H1 (cell line): ENCODE measurements around the gene CTNNBL1. TPM values are rescaled to one million over a fixed set of nuclear protein-coding genes. Genes with fewer than 3 reads are reported as not detected.

Source experiments
- CTCF ChIA-PET: fragments of 300-600 bp; sonication (Branson Sonifier 250); formaldehyde crosslinking; loops from one replicate; lab custom pipeline; 2021; ENCODE audit not compliant: partially characterized antibody; lab: Charles Lee
- POLR2A ChIA-PET: fragments of 300-600 bp; sonication (Branson Sonifier 250); formaldehyde crosslinking; loops from one replicate; lab custom pipeline; 2021; ENCODE audit warnings: inconsistent platforms; ENCODE audit not compliant: partially characterized antibody; lab: Charles Lee
- DNase-seq, 2 experiments: peaks; one replicate each; pipeline versions ENCODE4 v3.0.0 to v3.0.0-alpha.2; 2010 to 2022; ENCODE audit warnings: low spot score in 2 of 2, low read depth in 1 of 2, mixed read lengths in 1 of 2
- FAIRE-seq: peaks from 2 replicates; lab custom pipeline; 2011; peaks lifted over from hg19 to GRCh38; lab: Jason Lieb, UNC
- H2AFZ ChIP-seq: 2 replicates; pipeline ENCODE4 v1.8.1; 2012; ENCODE audit warnings: low read length, inconsistent platforms
- H2AK5ac ChIP-seq: 2 replicates; pipeline ENCODE4 v1.6.1; 2013; ENCODE audit warnings: low read depth, low read length
- H2BK120ac ChIP-seq: replicated peaks from 2 replicates; pipeline ENCODE3; 2013; ENCODE audit warnings: low read depth, low read length, inconsistent platforms
- H2BK12ac ChIP-seq: 2 replicates; pipeline ENCODE4 v1.6.1; 2013; ENCODE audit warnings: low read depth, low read length
- H2BK15ac ChIP-seq: 2 replicates; pipeline ENCODE4 v1.6.1; 2013; ENCODE audit warnings: low read length
- H2BK20ac ChIP-seq: 2 replicates; pipeline ENCODE4 v1.6.1; 2013; ENCODE audit warnings: low read length
- H2BK5ac ChIP-seq: 2 replicates; pipeline ENCODE4 v1.6.1; 2013; ENCODE audit warnings: low read depth, low read length
- H3K14ac ChIP-seq: 2 replicates; pipeline ENCODE4 v1.6.1; 2013; ENCODE audit warnings: inconsistent platforms; ENCODE audit not compliant: insufficient read length
- H3K18ac ChIP-seq: 2 replicates; pipeline ENCODE4 v1.6.1; 2013; ENCODE audit warnings: low read length; ENCODE audit errors: extremely low read depth
- H3K23ac ChIP-seq: 2 replicates; pipeline ENCODE4 v1.6.1; 2013; ENCODE audit warnings: inconsistent platforms; ENCODE audit not compliant: insufficient read length
- H3K23me2 ChIP-seq: 2 replicates; pipeline ENCODE4 v1.6.1; 2013; ENCODE audit warnings: low read depth, low read length
- H3K27ac ChIP-seq: 2 replicates; pipeline ENCODE4 v1.6.1; 2011; ENCODE audit warnings: low read depth, low read length, inconsistent platforms
- H3K27me3 ChIP-seq, 4 experiments: replicated peaks in 1 of 4; 1 replicate in 1 of 4; 2 replicates in 3 of 4; pipeline versions ENCODE4 v1.6.1 to v1.8.1; 2011 to 2013; ENCODE audit warnings: low read length in 3 of 4, mild to moderate bottlenecking in 3 of 4, inconsistent platforms in 2 of 4, mixed read lengths in 2 of 4, moderate library complexity in 1 of 4; ENCODE audit not compliant: control insufficient read depth in 3 of 4, insufficient read depth in 3 of 4; ENCODE audit errors: extremely low read depth in 1 of 4
- H3K36me3 ChIP-seq, 4 experiments: 2 replicates each; pipeline versions ENCODE4 v1.6.1 to v1.8.1; 2011 to 2013; ENCODE audit warnings: mild to moderate bottlenecking in 4 of 4, low read length in 3 of 4, moderate library complexity in 2 of 4, control low read depth in 1 of 4, inconsistent platforms in 1 of 4; ENCODE audit not compliant: insufficient read depth in 4 of 4, control insufficient read depth in 2 of 4
- H3K4ac ChIP-seq: replicated peaks from 2 replicates; pipeline ENCODE3; 2013; ENCODE audit warnings: low read length, low read depth, mixed read lengths, inconsistent platforms; ENCODE audit not compliant: insufficient read length
- H3K4me1 ChIP-seq, 4 experiments: replicated peaks in 1 of 4; 1 replicate in 1 of 4; 2 replicates in 3 of 4; pipeline versions ENCODE4 v1.6.1 to v1.8.1; 2011 to 2013; ENCODE audit warnings: low read length in 3 of 4, inconsistent platforms in 2 of 4, mixed read lengths in 1 of 4; ENCODE audit not compliant: insufficient read depth in 4 of 4, control insufficient read depth in 3 of 4
- H3K4me2 ChIP-seq, 2 experiments: 2 replicates each; pipeline versions ENCODE4 v1.6.1 to v1.8.1; 2011 to 2013; ENCODE audit warnings: low read depth in 2 of 2, low read length in 2 of 2, control low read depth in 1 of 2, inconsistent platforms in 1 of 2, mild to moderate bottlenecking in 1 of 2; ENCODE audit not compliant: insufficient read depth in 1 of 2
- H3K4me3 ChIP-seq, 4 experiments: fragments of 200-600, 300-600 bp in 1 of 4; sonication (generic), shearing (Covaris generic), sonication (Bioruptor Twin) in 1 of 4; 2 replicates each; pipeline versions ENCODE4 v1.5.1 to v1.8.1; 2011 to 2016; ENCODE audit warnings: low read length in 4 of 4, low read depth in 3 of 4, control low read depth in 2 of 4, inconsistent platforms in 2 of 4, mild to moderate bottlenecking in 2 of 4, mixed read lengths in 1 of 4, moderate library complexity in 1 of 4; ENCODE audit not compliant: insufficient read depth in 2 of 4; ENCODE audit errors: extremely low read depth in 1 of 4
- H3K56ac ChIP-seq: replicated peaks from 2 replicates; pipeline ENCODE3; 2013; ENCODE audit warnings: low read depth, mild to moderate bottlenecking, mixed read lengths, low read length, inconsistent platforms; ENCODE audit not compliant: insufficient read length
- H3K79me1 ChIP-seq: 2 replicates; pipeline ENCODE4 v1.6.1; 2013; ENCODE audit warnings: low read depth, low read length, control low read depth
- H3K79me2 ChIP-seq, 2 experiments: 2 replicates each; pipeline versions ENCODE4 v1.6.1 to v1.8.1; 2012 to 2013; ENCODE audit warnings: low read length in 2 of 2, mild to moderate bottlenecking in 2 of 2, inconsistent platforms in 1 of 2; ENCODE audit not compliant: insufficient read depth in 2 of 2, control insufficient read depth in 1 of 2
- H3K9ac ChIP-seq, 4 experiments: replicated peaks in 1 of 4; 1 replicate in 1 of 4; 2 replicates in 3 of 4; pipeline versions ENCODE4 v1.6.1 to v1.8.1; 2011 to 2013; ENCODE audit warnings: low read depth in 3 of 4, low read length in 3 of 4, control low read depth in 2 of 4, mild to moderate bottlenecking in 2 of 4, moderate library complexity in 2 of 4, inconsistent platforms in 1 of 4; ENCODE audit errors: extremely low read depth in 1 of 4
- H3K9me3 ChIP-seq, 2 experiments: 2 replicates each; pipeline versions ENCODE4 v1.6.1 to v1.8.1; 2012 to 2013; ENCODE audit warnings: mild to moderate bottlenecking in 2 of 2, moderate library complexity in 2 of 2, control low read depth in 1 of 2, inconsistent platforms in 1 of 2, low read depth in 1 of 2, low read length in 1 of 2, mixed read lengths in 1 of 2; ENCODE audit not compliant: insufficient read depth in 2 of 2
- H4K20me1 ChIP-seq, 2 experiments: replicated peaks in 1 of 2; 2 replicates each; pipeline versions ENCODE3 to v1.8.1; 2011 to 2013; ENCODE audit warnings: inconsistent platforms in 2 of 2, low read length in 2 of 2, mild to moderate bottlenecking in 1 of 2; ENCODE audit not compliant: insufficient read depth in 2 of 2, control insufficient read depth in 1 of 2
- H4K5ac ChIP-seq: 2 replicates; pipeline ENCODE4 v1.6.1; 2013; ENCODE audit warnings: low read length, low read depth, mixed read lengths, inconsistent platforms; ENCODE audit not compliant: insufficient read length
- H4K8ac ChIP-seq: 2 replicates; pipeline ENCODE4 v1.8.0; 2013; ENCODE audit warnings: mild to moderate bottlenecking, moderate library complexity, low read length, inconsistent platforms; ENCODE audit not compliant: insufficient read depth; ENCODE audit errors: extremely low read depth
- H4K91ac ChIP-seq: replicated peaks from 2 replicates; pipeline ENCODE3; 2013; ENCODE audit warnings: low read length, mixed read lengths, inconsistent platforms; ENCODE audit not compliant: insufficient read length
- ASH2L ChIP-seq: fragments of 200-600, 300-600 bp; sonication (generic); IDR thresholded peaks from one replicate; pipeline ENCODE4 v1.7.1; 2017; ENCODE audit warnings: low read length
- BRCA1 ChIP-seq: IDR thresholded peaks from 2 replicates; pipeline ENCODE4 v1.6.1; 2012; ENCODE audit warnings: low read depth, low read length, improper control_type of control experiment
- CBX5 ChIP-seq: fragments of 300-800, 300-1000 bp; sonication (generic); IDR thresholded peaks from 2 replicates; pipeline ENCODE4 v1.7.1; 2016; ENCODE audit warnings: antibody characterized with exemption, low read length, low read depth
- CHD2 ChIP-seq: IDR thresholded peaks from 2 replicates; pipeline ENCODE4 v1.6.1; 2012; ENCODE audit warnings: low read length, improper control_type of control experiment
- EGR1 ChIP-seq: IDR thresholded peaks from 2 replicates; pipeline ENCODE4 v1.6.1; 2011; ENCODE audit warnings: low read depth, low read length, borderline replicate concordance
- EZH2 ChIP-seq: fragments of 200-600 bp; sonication (generic); IDR thresholded peaks from 2 replicates; pipeline ENCODE4 v1.7.1; 2012; ENCODE audit warnings: low read depth, mild to moderate bottlenecking, moderate library complexity, low read length, inconsistent platforms; ENCODE audit not compliant: severe bottlenecking
- FOSL1 ChIP-seq: IDR thresholded peaks from 2 replicates; pipeline ENCODE4 v1.6.1; 2011; ENCODE audit warnings: mild to moderate bottlenecking, low read depth, low read length, moderate library complexity; ENCODE audit not compliant: insufficient read depth
- NANOG ChIP-seq: IDR thresholded peaks from 2 replicates; pipeline ENCODE4 v1.6.1; 2011; ENCODE audit warnings: low read length, low read depth, mild to moderate bottlenecking, inconsistent platforms; ENCODE audit not compliant: insufficient read depth, poor library complexity, severe bottlenecking
- POLR2AphosphoS5 ChIP-seq: IDR thresholded peaks from 2 replicates; pipeline ENCODE4 v1.6.1; 2011; ENCODE audit warnings: low read depth, low read length
- RNF2 ChIP-seq: fragments of 200-900, 300-1000 bp; sonication (generic); IDR thresholded peaks from 2 replicates; pipeline ENCODE4 v1.7.1; 2016; ENCODE audit warnings: borderline replicate concordance, low read depth, mild to moderate bottlenecking, antibody characterized with exemption, low read length; ENCODE audit not compliant: poor library complexity, severe bottlenecking; ENCODE audit errors: missing control alignments
- SIRT6 ChIP-seq: IDR thresholded peaks from one replicate; pipeline ENCODE4 v1.7.1; 2012; ENCODE audit warnings: low read length, inconsistent platforms
- SP1 ChIP-seq: IDR thresholded peaks from 2 replicates; pipeline ENCODE4 v1.6.1; 2011; ENCODE audit warnings: low read depth, low read length
- TAF7 ChIP-seq: optimal IDR thresholded peaks from 2 replicates; pipeline ENCODE3; 2011; ENCODE audit warnings: low read depth, mild to moderate bottlenecking, inconsistent platforms, low read length, moderate library complexity, borderline replicate concordance
- TBP ChIP-seq: IDR thresholded peaks from 2 replicates; pipeline ENCODE4 v1.6.1; 2011; ENCODE audit warnings: low read depth, low read length, improper control_type of control experiment
- ZNF274 ChIP-seq: IDR thresholded peaks from 2 replicates; pipeline ENCODE4 v1.7.0; 2012; ENCODE audit warnings: low read length, borderline replicate concordance; ENCODE audit errors: extremely low read depth
- WGBS, 2 experiments: shearing (Covaris generic) in 1 of 2; methylation state at CpG; one replicate each; pipeline versions ENCODE4 v1.1.6 to v1.1.7; 2013 to 2015; ENCODE audit warnings: low lambda C conversion rate in 2 of 2, mixed read lengths in 2 of 2, inconsistent platforms in 1 of 2, low coverage in 1 of 2, missing lambda C conversion rate in 1 of 2; ENCODE audit not compliant: insufficient replicate concordance in 2 of 2, insufficient coverage in 1 of 2, insufficient read length in 1 of 2; ENCODE audit errors: extremely low coverage in 1 of 2, missing lambda C conversion rate in 1 of 2; 5-methylcytosine and 5-hydroxymethylcytosine counted together
- polyA plus RNA-seq, 7 experiments: library from polyadenylated mRNA; depleted of rRNA in 3 of 7; stranded (reverse) in 5 of 7; unstranded in 2 of 7; fragments of >200 nt in 5 of 7; fragments of 200-250 nt in 2 of 7; gene quantifications; 1 replicate in 5 of 7; 2 replicates in 1 of 7; 4 replicates in 1 of 7; pipeline versions ENCODE4 v1.2.1 to v1.2.3, GENCODE V29; 2011 to 2013; ENCODE audit warnings: missing spikeins in 2 of 7, mixed read lengths in 2 of 7
- total RNA-seq: library from RNA; stranded (reverse); fragmentation: NEBNext Ultra II Directional; extraction: Animal tissue kit (Norgen Biotek cat#: 25700); gene quantifications from 2 replicates; pipeline ENCODE4 v1.2.1, GENCODE V29; 2021

Gene CTNNBL1
- total and polyA plus RNA-seq, 2 of the 8 experiments (the other 6 are each of a cell fraction or from before 2014, with no cell fraction given): 19.6 to 81.6 TPM

DNA sequence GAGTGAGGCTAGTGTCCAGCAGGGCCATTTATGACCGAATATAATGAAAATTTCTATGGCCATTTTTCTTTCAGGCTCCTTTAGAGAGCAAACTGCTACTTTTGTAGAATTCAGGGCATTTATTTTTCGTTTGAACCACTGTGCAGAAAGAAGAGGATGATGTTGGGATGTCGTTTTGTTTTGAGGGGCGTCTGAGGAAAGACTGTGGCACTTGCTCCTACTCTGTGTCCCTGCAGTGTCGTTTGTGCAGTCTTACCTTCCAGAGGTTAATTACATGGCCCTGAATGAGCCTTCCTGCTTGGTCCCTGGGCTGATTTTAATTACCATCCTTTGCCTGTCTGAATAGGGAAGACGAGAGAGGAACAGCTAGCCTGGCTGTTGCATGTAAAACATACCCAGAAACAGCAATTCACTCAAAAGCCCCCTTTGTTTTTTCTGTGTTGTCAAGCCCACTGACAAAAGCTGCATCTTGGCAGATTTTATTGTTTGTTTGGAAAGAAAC, 65.3 kb downstream of the CTNNBL1 start:
- Histone ChIP-seq H3K4me2 (no peak overlapping the region), H3K9me3 (no peaks in the 10 kb centered on the region), H3K4me1 (no peaks in the 10 kb centered on the region), H3K18ac (no peak overlapping the region), H3K79me2 (no peaks in the 10 kb centered on the region), H2AK5ac (no peak overlapping the region), H2BK20ac (no peak overlapping the region), H3K23me2 (no peaks in the 10 kb centered on the region), H3K27me3 (no peaks in the 10 kb centered on the region), H2BK120ac (no peak overlapping the region), H3K23ac (no peak overlapping the region), H2BK5ac (no peak overlapping the region), H4K8ac (no peak overlapping the region), H2BK12ac (no peak overlapping the region), H4K91ac (no peak overlapping the region), H3K79me1 (no peaks in the 10 kb centered on the region), H4K5ac (no peak overlapping the region), H3K36me3 (no peaks in the 10 kb centered on the region; a peak in 1 of 8 replicates), H3K4ac (no peak overlapping the region), H3K14ac (no peak overlapping the region), H2BK15ac (no peak overlapping the region), H3K27ac (no peak overlapping the region), H2AFZ (no peak overlapping the region), H4K20me1 (no peaks in the 10 kb centered on the region), H3K4me3 (no peak overlapping the region), H3K56ac (no peak overlapping the region), H3K9ac (no peak overlapping the region)
- CTCF ChIA-PET: interaction anchor here (0.6 to 2.5 kb wide), 34 partner anchors 10 to 486 kb away, joined by 3 to 14 read pairs (median 4); no protein-coding TSS in a partner anchor
- 85% methylated on average over 6 of the region's 6 CpGs; no CpG with 5 or more reads in 1 of the 2 experiments for WGBS, 2 experiments
- TF ChIP-seq SIRT6 (no peak), ZNF274 (no peak), POLR2AphosphoS5 (no peak), CHD2 (no peak), RNF2 (no peak), TBP (no peak), EGR1 (no peak), ASH2L (no peak), BRCA1 (no peak), FOSL1 (no peak), TAF7 (no peak), EZH2 (no peak), SP1 (no peak), CBX5 (no peak), NANOG (no peak)
- POLR2A ChIA-PET: no interaction called here
- FAIRE-seq: no peak
- DNase-seq: no peak
